Ectodermal cell (in vitro differentiated cells): ENCODE results near the gene COA5.
A peak's percentile ranks its signal among the peaks of the same experiment; 100 is the strongest.

Experiments used
- H3K27ac ChIP-seq: 2 replicates; pipeline ENCODE4 v1.7.0; 2013; ENCODE audit warnings: mild to moderate bottlenecking, low read depth, low read length; ENCODE audit not compliant: insufficient read depth, poor library complexity, severe bottlenecking
- H3K27me3 ChIP-seq: 2 replicates; pipeline ENCODE4 v1.7.0; 2013; ENCODE audit warnings: mild to moderate bottlenecking, low read length; ENCODE audit not compliant: insufficient read depth, control insufficient read depth, poor library complexity, severe bottlenecking
- H3K36me3 ChIP-seq: one replicate; pipeline ENCODE4 v1.7.0; 2013; ENCODE audit warnings: low read length; ENCODE audit not compliant: control insufficient read depth, insufficient read depth
- H3K4me1 ChIP-seq: one replicate; pipeline ENCODE4 v1.7.0; 2013; ENCODE audit warnings: low read length; ENCODE audit not compliant: control insufficient read depth, insufficient read depth
- H3K4me3 ChIP-seq: 2 replicates; pipeline ENCODE4 v1.7.0; 2013; ENCODE audit warnings: low read depth, low read length, control low read depth; ENCODE audit not compliant: insufficient read depth
- H3K9me3 ChIP-seq: 2 replicates; pipeline ENCODE4 v1.7.0; 2013; ENCODE audit warnings: mild to moderate bottlenecking, low read length, moderate library complexity; ENCODE audit not compliant: control insufficient read depth
- WGBS, 2 experiments: methylation state at CpG; one replicate each; pipeline ENCODE4 v1.1.7; 2013; ENCODE audit warnings: missing lambda C conversion rate in 2 of 2; 5-methylcytosine and 5-hydroxymethylcytosine counted together

The COA5 gene

GRCh38 chr2:98637401-98638147 lies 29.3 kb upstream of the COA5 start:
- WGBS, 2 experiments: 94 to 95% methylated on average over 9 to 10 of the region's 10 CpGs
- no peaks in the 10 kb centered on the region for H3K9me3 ChIP-seq
- H3K4me1 ChIP-seq: no peaks in the 10 kb centered on the region

GRCh38 chr2:98634406-98635092 lies 26.2 kb upstream of the COA5 start:
- Histone ChIP-seq H3K9me3 (no peaks in the 10 kb centered on the region), H3K27me3 (no peaks in the 10 kb centered on the region), H3K4me3 (no peak overlapping the region), H3K27ac (no peak overlapping the region), H3K4me1 (no peaks in the 10 kb centered on the region), H3K36me3 (no peaks in the 10 kb centered on the region)
- 61 to 68% methylated on average over 9 of the region's 9 CpGs for WGBS, 2 experiments

More at GRCh38 chr2:98637401-98638147, 29.3 kb upstream of the COA5 start:
- Histone ChIP-seq H3K27ac (no peak overlapping the region), H3K27me3 (no peaks in the 10 kb centered on the region), H3K4me3 (no peak overlapping the region), H3K36me3 (no peaks in the 10 kb centered on the region)

- no peaks in the 10 kb centered on the region for H3K9me3 ChIP-seq
- WGBS, 2 experiments: 81% methylated on average over 3 of the region's 3 CpGs
Measured at GRCh38 chr2:98632351-98632750, 24.0 kb upstream of the COA5 start.

DNA sequence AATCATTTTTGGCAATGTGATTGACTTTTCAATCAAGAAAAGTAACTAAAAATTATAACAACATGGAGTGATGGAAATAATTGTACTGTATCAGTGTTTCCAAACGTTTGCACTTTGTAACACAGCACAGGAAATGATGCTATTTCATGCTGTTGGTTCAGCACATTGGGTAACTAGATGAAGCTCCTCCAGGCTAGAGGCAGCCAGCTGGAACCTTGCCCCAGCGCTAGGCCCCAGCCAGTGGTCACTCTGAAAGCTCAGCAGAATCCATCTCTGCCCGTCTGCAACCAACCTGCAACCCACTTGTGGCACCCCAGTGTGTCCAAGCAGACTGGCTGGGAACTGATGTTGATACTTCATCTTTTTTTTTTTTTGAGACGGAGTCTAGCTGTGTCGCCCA lies 15.3 kb upstream of the COA5 start:
- no peaks in the 10 kb centered on the region for H3K4me1 ChIP-seq
- H3K4me3 ChIP-seq: no peak overlapping the region
- no peaks in the 10 kb centered on the region for H3K9me3 ChIP-seq
- no peaks in the 10 kb centered on the region for H3K36me3 ChIP-seq
- no peak overlapping the region for H3K27ac ChIP-seq
- WGBS, 2 experiments: 87 to 88% methylated on average over 5 of the region's 5 CpGs
- H3K27me3 ChIP-seq: no peaks in the 10 kb centered on the region

More at GRCh38 chr2:98632351-98632750, 24.0 kb upstream of the COA5 start:
- H3K36me3 ChIP-seq: no peaks in the 10 kb centered on the region
- no peak overlapping the region for H3K27ac ChIP-seq
- H3K4me1 ChIP-seq: no peaks in the 10 kb centered on the region
- no peak overlapping the region for H3K4me3 ChIP-seq
- H3K27me3 ChIP-seq: no peaks in the 10 kb centered on the region

DNA sequence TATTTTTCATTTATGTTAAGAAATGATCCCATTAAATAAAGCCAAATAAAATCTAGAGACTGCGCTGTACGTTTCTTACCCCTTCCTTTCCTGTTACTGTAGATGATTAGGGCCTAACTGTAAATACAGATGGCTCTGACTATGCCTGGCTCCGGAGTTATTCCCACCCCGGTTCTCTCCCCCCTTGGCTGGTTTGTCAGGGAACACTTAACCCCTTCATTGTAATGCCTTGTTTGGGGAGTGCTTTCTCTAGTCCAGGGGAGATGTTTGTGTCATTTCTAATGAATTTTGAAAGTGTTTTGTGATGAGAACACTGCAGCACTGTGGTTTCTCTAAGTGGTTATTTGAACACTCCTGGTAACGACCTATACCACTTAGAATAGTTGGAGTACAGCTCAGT lies 8.8 kb upstream of the COA5 start:
- no peaks in the 10 kb centered on the region for H3K9me3 ChIP-seq
- H3K27ac ChIP-seq: no peak overlapping the region
- H3K4me1 ChIP-seq: no peaks in the 10 kb centered on the region
- peaks cover 20% of the 10 kb centered on the region for H3K36me3 ChIP-seq
- no peak overlapping the region for H3K4me3 ChIP-seq
- WGBS, 2 experiments: 90 to 95% methylated on average over 5 of the region's 5 CpGs
- H3K27me3 ChIP-seq: no peaks in the 10 kb centered on the region

- Histone ChIP-seq H3K27ac (no peak overlapping the region), H3K27me3 (no peaks in the 10 kb centered on the region), H3K4me1 (no peaks in the 10 kb centered on the region), H3K9me3 (no peaks in the 10 kb centered on the region), H3K36me3 (peaks cover 23% of the 10 kb centered on the region), H3K4me3 (no peak overlapping the region)
- 92 to 93% methylated on average over 5 of the region's 5 CpGs for WGBS, 2 experiments
Measured at GRCh38 chr2:98615481-98615880, 7.2 kb upstream of the COA5 start.

- Histone ChIP-seq H3K27ac (no peak overlapping the region), H3K27me3 (no peaks in the 10 kb centered on the region), H3K36me3 (peaks cover 23% of the 10 kb centered on the region), H3K9me3 (no peaks in the 10 kb centered on the region), H3K4me3 (no peak overlapping the region), H3K4me1 (peaks cover 10% of the 10 kb centered on the region)
- 96 to 97% methylated on average over 9 of the region's 9 CpGs for WGBS, 2 experiments
Measured at GRCh38 chr2:98614024-98614739, 5.9 kb upstream of the COA5 start.

GRCh38 chr2:98608962-98609604 lies 771 bp upstream of the COA5 start:
- H3K4me3 ChIP-seq: peak overlapping the region; percentile 87
- no peaks in the 10 kb centered on the region for H3K9me3 ChIP-seq
- H3K4me1 ChIP-seq: peaks cover 10% of the 10 kb centered on the region
- H3K36me3 ChIP-seq: peaks cover 9% of the 10 kb centered on the region
- H3K27me3 ChIP-seq: no peaks in the 10 kb centered on the region
- no peak overlapping the region for H3K27ac ChIP-seq
- 4 to 6% methylated on average over 29 of the region's 29 CpGs for WGBS, 2 experiments

- H3K4me3 ChIP-seq: peak overlapping the region; percentile 87
- 15 to 28% methylated on average over 6 to 7 of the region's 7 CpGs for WGBS, 2 experiments
- peaks cover 10% of the 10 kb centered on the region for H3K4me1 ChIP-seq
- H3K27ac ChIP-seq: peak overlapping the region; percentile 64
- peaks cover 6% of the 10 kb centered on the region for H3K36me3 ChIP-seq
- no peaks in the 10 kb centered on the region for H3K9me3 ChIP-seq
- no peaks in the 10 kb centered on the region for H3K27me3 ChIP-seq
Measured at GRCh38 chr2:98607741-98608115, 584 bp downstream of the COA5 start.

DNA sequence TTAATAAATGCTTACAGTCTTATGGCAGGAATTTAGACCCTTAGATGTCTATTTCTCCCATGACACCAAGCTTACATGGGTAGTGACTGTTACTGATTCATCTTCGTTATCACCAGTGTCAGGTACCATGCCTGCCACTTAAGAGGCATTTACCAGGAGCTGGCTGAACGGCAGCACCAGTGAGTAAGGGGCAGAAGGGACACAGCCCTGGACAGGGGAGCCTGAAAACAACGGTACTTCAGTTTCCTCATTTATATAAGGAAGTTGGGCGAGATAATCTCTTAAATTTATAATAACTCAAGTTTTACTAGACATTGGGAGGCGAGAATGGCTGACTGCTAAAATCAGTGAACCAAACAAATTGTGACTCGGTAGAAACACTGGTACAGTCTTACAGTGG lies 1.2 kb downstream of the COA5 start:
- H3K4me1 ChIP-seq: peaks cover 10% of the 10 kb centered on the region
- H3K9me3 ChIP-seq: no peaks in the 10 kb centered on the region
- no peak overlapping the region for H3K27ac ChIP-seq
- H3K27me3 ChIP-seq: no peaks in the 10 kb centered on the region
- H3K36me3 ChIP-seq: peaks cover 3% of the 10 kb centered on the region
- 88 to 94% methylated on average over 6 of the region's 6 CpGs for WGBS, 2 experiments
- peak overlapping the region; percentile 87 for H3K4me3 ChIP-seq
